DND-41 (cell line): ENCODE measurements around the gene CLEC9A.
A peak's percentile ranks its signal among the peaks of the same experiment; 100 is the strongest.

Experiments used
- ATAC-seq: fragments of 200-7000 bp; cut with Tn5 transposase; 3 replicates; pipeline ENCODE4 v1.9.1; 2021; ENCODE audit warnings: low read depth; ENCODE audit not compliant: insufficient read depth
- DNase-seq: peaks from one replicate; pipeline ENCODE4 v3.0.0-alpha.2; 2020
- H2AFZ ChIP-seq: 2 replicates; pipeline ENCODE4 v1.6.0; 2012; ENCODE audit warnings: low read depth, low read length
- H3K27ac ChIP-seq: 2 replicates; pipeline ENCODE4 v1.5.1; 2012; ENCODE audit warnings: low read length, inconsistent platforms
- H3K27me3 ChIP-seq: fragments of 200-600 bp; sonication (generic); 2 replicates; pipeline ENCODE4 v1.6.0; 2012; ENCODE audit warnings: low read length, mild to moderate bottlenecking, inconsistent platforms; ENCODE audit not compliant: insufficient read depth, poor library complexity
- H3K36me3 ChIP-seq: 2 replicates; pipeline ENCODE4 v1.5.1; 2012; ENCODE audit warnings: low read length, inconsistent platforms; ENCODE audit not compliant: insufficient read depth
- H3K4me1 ChIP-seq: 2 replicates; pipeline ENCODE4 v1.5.1; 2012; ENCODE audit warnings: mild to moderate bottlenecking, low read length; ENCODE audit not compliant: insufficient read depth
- H3K4me2 ChIP-seq: 2 replicates; pipeline ENCODE4 v1.6.0; 2012; ENCODE audit warnings: mild to moderate bottlenecking, moderate library complexity, low read length, inconsistent platforms; ENCODE audit not compliant: insufficient read depth
- H3K4me3 ChIP-seq, 2 experiments: fragments of 200-600 bp in 1 of 2; shearing (Covaris generic) in 1 of 2; 2 replicates each; pipeline ENCODE4 v1.5.1; 2012 to 2016; ENCODE audit warnings: inconsistent platforms in 2 of 2, low read length in 2 of 2, mild to moderate bottlenecking in 2 of 2, low read depth in 1 of 2, moderate library complexity in 1 of 2
- H3K79me2 ChIP-seq: 2 replicates; pipeline ENCODE4 v1.6.0; 2012; ENCODE audit warnings: low read length, inconsistent platforms; ENCODE audit not compliant: insufficient read depth
- H3K9ac ChIP-seq: 2 replicates; pipeline ENCODE4 v1.6.0; 2012; ENCODE audit warnings: low read depth, mild to moderate bottlenecking, inconsistent platforms, low read length, moderate library complexity
- H3K9me3 ChIP-seq: 2 replicates; pipeline ENCODE4 v1.5.1; 2012; ENCODE audit warnings: low read length, moderate library complexity, mild to moderate bottlenecking, inconsistent platforms; ENCODE audit not compliant: insufficient read depth, severe bottlenecking
- H4K20me1 ChIP-seq: 2 replicates; pipeline ENCODE4 v1.6.0; 2012; ENCODE audit warnings: low read length; ENCODE audit not compliant: insufficient read depth
- CTCF ChIP-seq: IDR thresholded peaks from 2 replicates; pipeline ENCODE4 v1.5.1; 2012; ENCODE audit warnings: borderline replicate concordance, low read length, moderate library complexity, mild to moderate bottlenecking; ENCODE audit not compliant: poor library complexity, severe bottlenecking; ENCODE audit errors: extremely low read depth
- EZH2 ChIP-seq: IDR thresholded peaks from 3 replicates; pipeline ENCODE4 v1.6.1; 2012; ENCODE audit warnings: borderline replicate concordance, low read depth, mild to moderate bottlenecking, moderate library complexity, low read length, inconsistent platforms; ENCODE audit not compliant: severe bottlenecking

Gene CLEC9A

GRCh38 chr12:10033783-10034545 lies 3.5 kb downstream of the CLEC9A start:
- Histone ChIP-seq H4K20me1 (no peaks in the 10 kb centered on the region), H3K36me3 (no peaks in the 10 kb centered on the region), H3K79me2 (no peaks in the 10 kb centered on the region), H3K4me1 (no peaks in the 10 kb centered on the region), H3K27me3 (peaks cover 15% of the 10 kb centered on the region), H3K4me3 (no peak overlapping the region), H2AFZ (no peak overlapping the region), H3K4me2 (no peak overlapping the region), H3K9me3 (no peaks in the 10 kb centered on the region), H3K27ac (no peak overlapping the region), H3K9ac (no peak overlapping the region)
- DNase-seq = no peak
- TF ChIP-seq CTCF (peak; percentile 41), EZH2 (no peak)
- ATAC-seq = no peak

GRCh38 chr12:10042167-10042566 lies 11.7 kb downstream of the CLEC9A start:
- H3K9me3 ChIP-seq = no peaks in the 10 kb centered on the region
- no peak for TF ChIP-seq EZH2
- TF ChIP-seq CTCF = no peak
- no peak overlapping the region for H3K27ac ChIP-seq
- no peak overlapping the region for H3K9ac ChIP-seq
- H3K4me2 ChIP-seq = no peak overlapping the region
- no peaks in the 10 kb centered on the region for H3K36me3 ChIP-seq
- H4K20me1 ChIP-seq = no peaks in the 10 kb centered on the region
- DNase-seq = no peak
- H2AFZ ChIP-seq = no peak overlapping the region
- ATAC-seq = no peak
- H3K4me3 ChIP-seq = no peak overlapping the region
- H3K27me3 ChIP-seq = peaks cover 21% of the 10 kb centered on the region
- H3K4me1 ChIP-seq = no peaks in the 10 kb centered on the region
- no peaks in the 10 kb centered on the region for H3K79me2 ChIP-seq

- TF ChIP-seq CTCF (no peak), EZH2 (no peak)
- ATAC-seq = no peak
- DNase-seq = no peak
- Histone ChIP-seq H3K4me3 (no peak overlapping the region), H3K4me1 (no peaks in the 10 kb centered on the region), H3K9ac (no peak overlapping the region), H3K27ac (no peak overlapping the region), H3K79me2 (no peaks in the 10 kb centered on the region), H3K27me3 (peaks cover 18% of the 10 kb centered on the region), H2AFZ (no peak overlapping the region), H4K20me1 (no peaks in the 10 kb centered on the region), H3K36me3 (no peaks in the 10 kb centered on the region), H3K4me2 (no peak overlapping the region), H3K9me3 (no peaks in the 10 kb centered on the region)
These were observed 18.0 kb downstream of the CLEC9A start for GRCh38 chr12:10048526-10048925.
